AG04449 (cell line): ENCODE measurements around the gene CCL7.
"Not testable (repeated sequence)": the region's sequence is repeated elsewhere in the genome, so short reads cannot be mapped to it uniquely, and the experiment has no call there.

Source experiments
- CTCF ChIA-PET: fragments of 350-600 bp; formaldehyde crosslinking; extraction: SDS; loops from one replicate; lab custom pipeline; 2021; ENCODE audit warnings: antibody characterized with exemption; lab: Yijun Ruan, JAX
- POLR2A ChIA-PET: fragments of 400-600, 350-600 bp; formaldehyde crosslinking; extraction: SDS; loops from one replicate; lab custom pipeline; 2020; ENCODE audit warnings: antibody characterized with exemption, inconsistent platforms; lab: Yijun Ruan, JAX
- DNase-seq: peaks from one replicate; pipeline ENCODE4 v3.0.0-alpha.2; 2010; ENCODE audit warnings: low read depth, low spot score
- H3K4me3 ChIP-seq: 2 replicates; pipeline ENCODE4 v1.5.1; 2011; ENCODE audit warnings: low read depth, mild to moderate bottlenecking, control low read depth, low read length
- CTCF ChIP-seq: IDR thresholded peaks from one replicate; pipeline ENCODE4 v1.5.1; 2011; ENCODE audit warnings: mild to moderate bottlenecking, moderate library complexity, low read length, control low read depth, inconsistent platforms; ENCODE audit not compliant: insufficient read depth; ENCODE audit errors: missing control alignments

The CCL7 gene

GRCh38 chr17:34226011-34226743, 43.8 kb upstream of the CCL7 start:
- ChIA-PET POLR2A (interaction anchor here (1.2 kb wide), 1 partner anchor 22 kb away, joined by 3 read pairs; no protein-coding TSS in a partner anchor), CTCF (interaction anchor here (2.1 to 3.6 kb wide), 2 partner anchors 25 to 135 kb away, joined by 8 to 20 read pairs; no protein-coding TSS in a partner anchor)
- no peak overlapping the region for H3K4me3 ChIP-seq
- TF ChIP-seq CTCF = no peak
- DNase-seq = no peak

- ChIA-PET CTCF (interaction anchor here (2.1 to 3.6 kb wide), 2 partner anchors 25 to 134 kb away, joined by 8 to 20 read pairs; no protein-coding TSS in a partner anchor), POLR2A (interaction anchor here (1.2 kb wide), 1 partner anchor 21 kb away, joined by 3 read pairs; no protein-coding TSS in a partner anchor)
- H3K4me3 ChIP-seq = no peak overlapping the region
Measured at GRCh38 chr17:34226744-34227034, 43.3 kb upstream of the CCL7 start.

GRCh38 chr17:34227293-34227692, 42.7 kb upstream of the CCL7 start:
- CTCF ChIA-PET = interaction anchor here (2.1 to 3.6 kb wide), 2 partner anchors 26 to 134 kb away, joined by 8 to 20 read pairs; no protein-coding TSS in a partner anchor

More at GRCh38 chr17:34226744-34227034, 43.3 kb upstream of the CCL7 start:
- no peak for TF ChIP-seq CTCF
- no peak for DNase-seq

GRCh38 chr17:34227707-34228106, 42.3 kb upstream of the CCL7 start:
- CTCF ChIA-PET = interaction anchor here (2.1 to 3.6 kb wide), 2 partner anchors 26 to 133 kb away, joined by 8 to 20 read pairs; no protein-coding TSS in a partner anchor

More at GRCh38 chr17:34227293-34227692, 42.7 kb upstream of the CCL7 start:
- DNase-seq, H3K4me3 ChIP-seq: not testable (repeated sequence)
- POLR2A ChIA-PET = interaction anchor here (0.7 kb wide), 1 partner anchor 38 kb away, joined by 3 read pairs; no protein-coding TSS in a partner anchor

GRCh38 chr17:34228781-34229180, 41.2 kb upstream of the CCL7 start:
- no peak for TF ChIP-seq CTCF
- POLR2A ChIA-PET = no interaction called here
- no peak for DNase-seq
- CTCF ChIA-PET = no interaction called here
- no peak overlapping the region for H3K4me3 ChIP-seq

More at GRCh38 chr17:34227707-34228106, 42.3 kb upstream of the CCL7 start:
- H3K4me3 ChIP-seq = no peak overlapping the region
- DNase-seq = no peak
- no peak for TF ChIP-seq CTCF
- POLR2A ChIA-PET = no interaction called here

GRCh38 chr17:34230342-34230741, 39.7 kb upstream of the CCL7 start:
- H3K4me3 ChIP-seq = no peak overlapping the region
- POLR2A ChIA-PET = interaction anchor here (0.7 kb wide), 1 partner anchor 22 kb away, joined by 3 read pairs; no protein-coding TSS in a partner anchor
- TF ChIP-seq CTCF = no peak
- CTCF ChIA-PET = interaction anchor here (1.8 kb wide), 1 partner anchor 131 kb away, joined by 7 read pairs; no protein-coding TSS in a partner anchor
- DNase-seq = no peak
